GM04503 (cell line): Measurements from ENCODE around the gene HCN2.
"Not testable (repeated sequence)": the region's sequence is repeated elsewhere in the genome, so short reads cannot be mapped to it uniquely, and the experiment has no call there.

ENCODE experiments used
- DNase-seq: peaks from one replicate; pipeline ENCODE4 v3.0.0-alpha.2; 2012; ENCODE audit warnings: low read depth

The HCN2 gene

GRCh38 chr19:571566-571974, 18.1 kb upstream of the HCN2 start:
- DNase-seq: no peak

- peak; percentile 70 for DNase-seq
These were observed 17.4 kb upstream of the HCN2 start, which contains the start of gene BSG for GRCh38 chr19:572140-572742. Gene BSG (plus strand): TSS chr19:572596. CDS start chr19:572635, 39 bp downstream.

GRCh38 chr19:572743-573518, 16.8 kb upstream of the HCN2 start:
- DNase-seq: no peak

- DNase-seq: no peak
These were observed 16.2 kb upstream of the HCN2 start for GRCh38 chr19:573519-573825.

- no peak for DNase-seq
These were observed 14.8 kb upstream of the HCN2 start for GRCh38 chr19:574658-575526.

- DNase-seq: no peak
These were observed 13.9 kb upstream of the HCN2 start for GRCh38 chr19:575527-576506.

GRCh38 chr19:576768-577438, 12.8 kb upstream of the HCN2 start:
- DNase-seq: no peak

GRCh38 chr19:577439-578392, 12.0 kb upstream of the HCN2 start:
- no peak for DNase-seq

GRCh38 chr19:579111-579841, 10.4 kb upstream of the HCN2 start:
- DNase-seq: no peak

- DNase-seq: no peak
These were observed 9.9 kb upstream of the HCN2 start for GRCh38 chr19:579842-580155.

- DNase-seq: no peak
These were observed 9.3 kb upstream of the HCN2 start for GRCh38 chr19:580274-580835.

- DNase-seq: no peak
These were observed 8.1 kb upstream of the HCN2 start for GRCh38 chr19:581399-582111.

- no peak for DNase-seq
These were observed 7.0 kb upstream of the HCN2 start for GRCh38 chr19:582497-583197.

GRCh38 chr19:583198-583967, 6.3 kb upstream of the HCN2 start:
- DNase-seq: no peak

GRCh38 chr19:583968-584239, 5.8 kb upstream of the HCN2 start:
- no peak for DNase-seq

- no peak for DNase-seq
These were observed 5.3 kb upstream of the HCN2 start for GRCh38 chr19:584240-585001.

GRCh38 chr19:585146-585545, 4.5 kb upstream of the HCN2 start:
- DNase-seq: not testable (repeated sequence)
